NK-92 (cell line): ENCODE data around the gene C6orf132.
"Not testable (repeated sequence)": the region's sequence is repeated elsewhere in the genome, so short reads cannot be mapped to it uniquely, and the experiment has no call there.

Experiments
- DNase-seq: peaks from one replicate; lab custom pipeline; 2025; ENCODE audit not compliant: unreplicated experiment; lab: John Stamatoyannopoulos, UW

The C6orf132 gene, protein sequence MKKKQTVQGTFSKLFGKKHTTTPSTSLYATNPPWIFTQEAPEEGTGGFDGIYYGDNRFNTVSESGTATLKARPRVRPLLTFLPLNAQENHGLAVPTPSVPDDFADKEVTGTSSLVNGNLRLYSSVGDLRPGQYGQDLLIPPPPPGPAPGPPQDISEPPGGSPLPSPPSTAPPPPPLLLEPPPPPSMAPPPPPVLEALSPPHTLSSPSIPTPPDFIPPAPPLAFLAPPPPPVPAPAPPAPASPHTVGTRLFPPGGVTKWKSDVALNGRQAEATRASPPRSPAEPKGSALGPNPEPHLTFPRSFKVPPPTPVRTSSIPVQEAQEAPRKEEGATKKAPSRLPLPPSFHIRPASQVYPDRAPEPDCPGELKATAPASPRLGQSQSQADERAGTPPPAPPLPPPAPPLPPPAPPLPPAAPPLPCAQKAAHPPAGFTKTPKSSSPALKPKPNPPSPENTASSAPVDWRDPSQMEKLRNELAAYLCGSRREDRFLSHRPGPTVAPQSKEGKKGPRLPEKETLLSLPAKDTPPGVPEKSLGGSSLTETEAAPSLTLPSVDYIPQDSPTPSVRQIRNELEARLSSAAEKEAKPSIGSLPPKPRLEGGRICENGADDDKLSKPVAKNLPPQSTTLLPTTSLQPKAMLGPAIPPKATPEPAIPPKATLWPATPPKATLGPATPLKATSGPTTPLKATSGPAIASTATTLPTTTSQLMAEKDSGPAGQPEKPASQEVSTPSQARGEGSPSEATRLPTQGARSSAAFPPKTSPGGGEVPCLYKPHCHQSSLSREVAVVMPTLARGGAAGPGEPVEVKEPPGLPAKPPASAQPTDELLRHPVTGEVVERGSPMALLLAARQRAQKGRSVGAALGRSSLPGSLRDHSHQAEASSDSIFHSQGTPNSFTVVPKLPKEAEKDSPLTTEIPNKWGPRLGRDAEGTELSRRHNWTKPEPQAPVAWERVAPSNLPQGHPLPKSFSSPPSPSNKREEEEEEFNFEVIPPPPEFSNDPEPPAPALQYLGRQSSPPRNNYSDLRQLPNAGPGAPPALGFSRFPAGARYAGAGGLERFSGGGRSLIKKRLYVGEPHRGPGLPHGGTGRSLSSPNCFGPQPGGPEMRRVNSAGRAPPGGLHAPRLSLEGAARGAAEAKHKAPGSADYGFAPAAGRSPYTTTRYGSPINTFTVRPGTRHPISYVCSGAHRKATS

DNA sequence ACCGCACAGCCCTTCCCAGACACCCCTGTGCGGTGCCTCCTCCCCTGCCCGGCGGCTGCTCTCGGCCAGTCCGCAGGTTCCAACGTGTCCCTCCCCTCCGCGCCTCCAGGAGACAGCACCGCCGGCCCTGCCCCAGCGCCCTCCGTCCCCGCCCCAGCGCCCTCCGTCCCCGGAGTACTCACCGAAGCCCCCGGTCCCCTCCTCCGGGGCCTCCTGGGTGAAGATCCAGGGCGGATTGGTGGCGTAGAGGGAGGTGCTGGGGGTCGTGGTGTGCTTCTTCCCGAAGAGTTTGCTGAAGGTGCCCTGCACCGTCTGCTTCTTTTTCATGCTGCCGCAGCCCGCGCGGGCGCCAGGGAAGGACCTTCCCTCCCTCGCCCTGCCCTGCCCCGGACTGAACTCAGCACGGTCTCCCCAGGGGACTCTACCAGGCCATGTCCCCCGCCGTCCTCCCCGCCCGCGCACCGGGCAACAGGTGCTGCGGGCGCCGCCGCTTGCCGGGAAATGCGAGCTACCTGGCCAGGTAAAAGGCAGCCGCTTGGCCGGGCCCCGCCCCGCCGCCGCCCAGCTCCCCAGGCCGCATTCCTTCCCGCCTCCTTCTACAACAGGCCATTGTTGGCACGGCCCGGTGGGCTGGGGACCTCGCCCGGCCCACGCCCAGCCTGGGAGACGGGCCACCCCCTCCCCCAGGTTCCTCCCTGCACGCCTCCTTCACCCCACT lies at the start of gene C6orf132:
Gene C6orf132 (minus strand): TSS at position 503 of the 718 bp plus-strand sequence. CDS start 176 bp downstream, at position 327.
- DNase-seq, result no peak

DNA sequence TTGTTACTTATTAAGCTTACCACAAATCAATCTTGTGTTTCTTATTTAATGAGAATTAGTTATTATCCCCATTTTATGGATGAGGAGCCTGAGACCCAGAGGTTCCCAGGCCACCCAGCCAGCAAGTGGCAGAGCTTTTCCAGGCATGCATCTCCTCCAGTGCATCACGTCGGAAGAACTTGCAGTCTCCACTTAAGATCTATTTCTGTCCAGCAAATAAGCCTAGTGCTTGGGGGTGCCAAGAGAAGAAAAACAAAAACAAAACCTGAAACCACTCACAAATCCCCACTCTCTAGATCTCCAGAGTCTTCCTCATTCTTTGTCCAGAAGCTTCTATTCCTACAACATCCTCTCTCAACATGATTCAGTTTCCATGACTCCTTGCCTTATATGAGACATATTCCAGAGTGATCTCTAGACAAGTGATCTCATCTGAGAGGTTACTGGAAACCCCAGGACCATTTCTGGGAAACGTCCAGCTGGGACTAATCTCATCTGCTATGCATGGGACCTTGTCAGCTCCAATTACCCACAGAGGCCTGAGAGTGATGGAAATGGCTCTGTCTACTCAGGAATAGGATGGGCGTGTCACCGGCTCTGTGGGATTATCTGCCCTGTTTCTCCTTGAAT lies 48.2 kb upstream of the C6orf132 start:
- DNase-seq, result no peak

DNA sequence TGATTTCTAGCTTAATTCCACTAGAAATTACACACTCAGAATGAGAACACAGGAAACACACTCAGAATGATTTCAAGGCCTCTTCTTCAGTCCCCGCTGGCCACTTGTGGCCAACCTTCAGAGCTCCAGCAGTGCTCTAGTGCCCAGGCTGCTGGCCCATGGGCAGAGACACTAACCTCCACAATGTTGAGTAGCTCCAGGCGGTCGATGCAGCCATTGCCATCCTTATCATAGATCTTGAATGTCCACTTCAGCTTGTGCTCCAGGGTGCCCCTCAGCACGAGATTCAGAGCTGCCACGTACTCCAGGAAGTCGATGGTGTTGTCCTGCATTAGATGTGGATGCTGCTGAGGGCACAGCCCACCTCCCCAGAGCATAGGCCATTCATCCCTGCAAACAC lies 46.0 kb upstream of the C6orf132 start:
- DNase-seq, result no peak

DNA sequence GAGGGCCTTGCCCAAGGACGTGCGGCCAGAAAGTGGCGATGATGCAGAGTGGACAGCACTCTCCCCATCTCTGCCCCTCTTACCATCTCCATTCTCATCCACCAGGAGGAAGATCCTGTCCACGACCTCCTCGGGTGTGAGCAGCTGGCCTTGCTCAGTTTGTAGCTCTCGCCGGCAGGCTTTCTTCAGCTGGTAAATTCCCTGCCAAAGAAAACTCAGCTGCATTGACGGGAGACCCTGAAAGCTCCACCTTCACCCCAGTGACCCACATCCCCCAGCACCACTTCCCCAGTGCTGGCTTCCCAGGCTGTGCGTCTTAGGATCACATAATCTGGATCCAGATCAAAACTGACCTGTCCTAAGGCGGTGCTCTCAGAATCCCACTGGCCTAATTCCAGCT lies 43.2 kb upstream of the C6orf132 start:
- no peak for DNase-seq

DNA sequence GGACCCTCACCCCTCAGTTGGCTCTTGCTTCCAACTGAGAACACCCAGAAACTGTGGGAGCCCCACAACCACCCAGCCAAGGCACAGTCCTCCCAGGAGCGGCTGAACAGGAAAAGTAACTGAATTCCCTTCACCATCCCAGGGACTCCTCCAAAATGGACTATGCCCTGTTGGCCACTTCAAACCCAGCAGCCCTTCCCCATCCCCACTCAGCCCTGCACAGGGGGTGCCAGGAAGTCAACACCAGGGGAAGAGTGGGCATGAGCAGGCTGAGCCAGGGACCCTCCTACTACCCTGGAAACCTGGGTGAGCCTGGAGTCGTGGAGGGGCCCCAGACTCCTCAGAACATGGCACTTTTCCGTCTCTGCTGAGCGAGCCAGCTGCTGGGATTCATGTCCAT lies 42.1 kb upstream of the C6orf132 start:
- no peak for DNase-seq

DNA sequence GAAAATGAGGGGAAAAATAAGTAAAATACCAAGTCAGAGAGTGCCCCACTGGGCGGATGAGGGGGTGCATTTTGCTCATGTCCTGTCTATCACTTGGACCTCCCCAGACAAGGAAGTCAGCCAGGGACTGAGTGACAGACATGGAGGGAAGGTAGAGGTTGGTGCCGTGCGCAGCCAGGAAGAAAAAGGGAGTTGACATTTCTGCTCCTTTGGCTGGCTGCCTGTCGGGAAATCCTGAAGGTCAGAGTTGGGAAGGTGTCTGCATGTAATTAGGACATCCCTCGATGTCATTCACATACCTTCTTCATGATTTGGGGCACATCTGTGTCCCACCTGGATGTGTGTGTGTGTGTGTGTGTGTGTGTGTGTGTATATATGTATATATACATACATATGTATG lies 39.7 kb upstream of the C6orf132 start:
- no peak for DNase-seq

DNA sequence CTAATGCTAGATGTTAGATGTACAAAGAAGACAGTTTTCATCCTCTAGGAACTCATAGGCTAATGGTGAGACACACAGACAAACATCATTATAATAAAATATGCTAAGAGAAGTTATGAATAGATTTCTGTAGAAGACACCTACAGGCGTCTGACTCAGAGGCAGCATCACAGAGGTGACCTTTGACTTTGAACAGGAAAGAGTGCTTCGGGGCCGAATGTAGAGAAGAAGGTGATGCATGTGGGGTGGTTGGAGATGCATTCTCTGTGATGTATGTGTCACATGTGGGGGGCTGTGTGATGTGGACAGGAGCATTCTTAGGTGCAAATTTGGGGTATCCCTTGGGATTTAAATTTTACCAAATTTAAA lies 37.5 kb upstream of the C6orf132 start:
- no peak for DNase-seq

DNA sequence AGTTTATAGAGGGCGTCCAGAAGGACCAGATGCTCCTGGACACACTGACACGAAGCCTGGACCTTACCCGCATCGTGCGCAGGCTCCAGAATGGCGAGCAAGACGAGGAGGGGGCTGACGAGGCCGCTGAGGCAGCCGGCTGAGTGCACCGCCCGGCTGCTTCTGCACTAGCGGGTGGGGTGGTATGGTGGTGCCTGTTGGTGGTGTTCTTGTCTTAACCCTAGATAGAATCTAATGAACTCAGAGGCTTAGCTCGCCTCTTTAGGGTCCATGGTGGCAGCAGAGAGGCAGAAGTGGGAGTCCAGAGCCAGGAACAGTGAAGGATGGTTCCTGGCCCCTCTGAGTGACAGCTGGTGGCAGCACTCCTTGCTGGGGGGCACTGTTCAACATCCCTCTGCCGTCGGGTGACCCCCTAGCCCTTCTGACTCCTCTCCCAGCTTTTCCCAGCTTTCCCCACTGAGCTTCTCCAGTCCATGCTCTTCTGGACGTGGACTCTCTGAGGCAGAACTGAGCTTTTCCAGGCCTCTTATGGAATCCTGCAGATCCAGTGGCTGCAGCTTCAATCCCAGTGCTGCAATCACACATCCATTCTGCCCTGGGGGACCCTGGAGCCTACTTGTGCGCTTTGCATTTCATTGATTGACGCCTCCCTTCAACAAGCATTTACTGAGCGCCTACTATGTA lies 37.0 kb upstream of the C6orf132 start:
- no peak for DNase-seq

DNA sequence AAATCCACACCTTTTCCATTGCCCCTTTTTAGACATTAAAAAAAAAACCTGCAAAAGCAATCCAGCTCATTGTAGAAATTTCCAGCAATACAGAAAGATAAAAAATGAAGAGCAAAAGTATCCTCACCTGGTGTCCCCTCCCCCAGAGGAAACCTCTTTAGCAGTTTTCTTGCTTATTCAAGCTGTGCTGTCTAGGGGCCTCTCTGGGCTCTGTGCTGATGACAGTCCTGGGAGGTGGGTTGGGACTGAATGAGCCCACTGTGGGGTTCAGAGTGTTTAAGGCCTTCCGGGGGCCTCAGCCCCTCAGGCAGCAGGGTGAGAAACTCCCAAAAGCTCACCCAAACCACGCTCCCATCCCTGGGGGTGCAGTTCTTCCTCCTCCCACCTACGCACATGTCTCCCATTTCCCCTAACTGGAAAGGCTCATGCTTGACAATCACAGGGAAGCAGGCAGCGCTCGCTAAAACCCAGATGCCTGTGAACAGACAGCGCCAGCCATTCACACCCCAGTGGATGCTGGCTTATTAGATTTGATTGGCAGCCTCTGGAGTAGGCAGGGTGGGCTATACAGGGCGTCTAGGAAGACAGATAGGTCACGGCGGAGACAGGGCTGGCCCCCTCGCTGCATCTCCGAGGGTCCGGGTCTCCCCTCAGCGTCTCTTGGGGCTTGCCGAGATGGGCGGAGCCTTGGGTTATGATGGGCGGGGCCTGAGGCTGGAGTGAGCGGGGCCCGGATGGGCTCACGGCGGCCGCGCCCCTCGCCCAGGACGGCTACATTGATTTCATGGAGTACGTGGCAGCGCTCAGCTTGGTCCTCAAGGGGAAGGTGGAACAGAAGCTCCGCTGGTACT lies 35.3 kb upstream of the C6orf132 start:
- DNase-seq, result no peak

DNA sequence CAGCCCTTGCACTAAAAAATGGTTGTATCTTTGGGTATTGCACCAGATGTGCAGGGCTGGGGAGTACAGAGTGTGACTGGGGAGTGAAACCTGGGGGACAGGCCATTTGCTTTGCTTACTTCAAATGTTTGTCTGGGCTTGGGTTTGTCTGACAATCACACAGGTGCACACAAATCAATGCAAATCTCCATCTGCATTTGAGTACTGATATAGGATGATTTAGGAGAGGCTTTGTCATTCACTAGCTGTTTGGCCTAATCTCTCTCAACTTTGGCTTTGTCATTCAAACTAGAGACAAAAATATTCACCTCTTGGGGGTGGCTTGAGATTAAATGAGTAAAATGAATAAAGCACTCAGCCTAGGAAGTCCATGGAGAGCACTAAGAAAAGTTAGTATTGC lies 34.6 kb upstream of the C6orf132 start:
- no peak for DNase-seq

DNA sequence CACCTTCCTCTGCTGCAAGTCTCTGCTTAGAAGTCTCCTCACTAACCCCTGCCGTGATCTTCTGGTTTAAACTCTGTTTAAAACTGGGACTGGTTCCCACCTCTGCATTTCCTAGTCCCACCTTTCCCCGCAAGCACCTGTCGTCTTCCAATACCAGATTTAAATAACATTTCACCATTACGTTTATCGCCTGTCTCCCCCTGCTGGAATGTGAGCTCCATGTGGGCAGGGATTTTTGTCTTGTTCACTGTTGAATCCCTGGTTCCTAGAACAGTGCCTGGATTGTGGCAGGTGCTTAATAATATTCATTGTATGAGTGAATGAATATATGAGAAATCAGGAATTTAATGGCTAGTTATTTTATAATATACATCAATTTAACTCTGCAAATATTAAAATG lies 33.4 kb upstream of the C6orf132 start:
- DNase-seq, result no peak

DNA sequence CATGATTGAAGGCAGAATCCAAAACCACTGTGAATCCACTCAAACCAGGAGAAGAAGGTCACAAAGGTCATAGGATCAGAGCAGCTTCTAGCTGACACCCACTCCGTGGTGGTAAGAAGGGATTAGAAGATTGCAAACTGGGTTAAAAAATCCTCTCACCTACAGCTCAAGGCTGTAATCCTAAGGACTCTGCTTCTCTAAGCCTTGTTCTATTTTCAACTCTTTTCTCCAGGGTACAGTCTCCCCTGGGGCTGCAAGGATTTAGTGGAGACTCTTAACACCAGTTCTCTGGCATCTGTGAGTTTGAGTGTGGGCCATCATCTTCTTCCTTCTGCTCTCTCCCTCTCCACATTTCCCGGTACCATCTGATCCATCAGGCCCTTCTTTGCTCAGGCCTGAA lies 30.7 kb upstream of the C6orf132 start, which contains the start of gene GUCA1A:
Gene GUCA1A (plus strand): TSS at position 264 of the 400 bp plus-strand sequence. CDS start 250 bp downstream, outside the sequence.
- DNase-seq, result no peak

DNA sequence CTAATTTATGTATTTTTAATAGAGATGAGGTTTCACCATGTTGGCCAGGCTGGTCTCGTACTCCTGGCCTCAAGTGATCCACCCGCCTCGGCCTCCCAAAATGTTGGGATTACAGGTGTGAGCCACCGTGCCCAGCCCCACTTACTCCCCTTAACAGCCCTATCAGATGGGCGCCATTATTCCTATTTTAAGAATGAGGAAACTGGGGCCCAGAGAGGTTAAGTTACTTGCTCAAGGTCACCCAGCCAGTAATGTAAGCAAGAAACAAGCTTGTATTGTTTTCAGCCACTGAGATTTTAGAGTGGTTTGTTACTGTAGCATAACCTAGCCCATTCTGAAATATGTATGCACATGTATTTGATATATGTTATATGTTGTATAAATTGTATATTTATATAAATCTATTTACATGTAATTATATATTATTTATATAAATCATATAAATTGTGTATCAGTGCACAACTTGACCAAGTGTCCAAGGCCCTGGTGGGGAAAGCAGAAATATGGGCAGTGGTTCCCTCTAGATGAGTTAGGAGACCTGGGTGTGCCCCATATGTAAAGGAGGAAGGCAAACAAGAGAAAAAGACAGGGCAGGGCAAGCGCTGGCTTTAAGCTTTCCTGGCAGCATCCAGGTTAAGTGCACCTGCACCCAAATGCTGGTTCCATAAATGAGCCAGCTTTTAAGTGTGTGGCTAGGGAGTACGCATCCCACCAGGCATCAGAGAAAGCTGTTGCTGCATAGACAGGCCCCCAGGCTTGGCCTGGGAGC lies 29.6 kb upstream of the C6orf132 start:
- no peak for DNase-seq

DNA sequence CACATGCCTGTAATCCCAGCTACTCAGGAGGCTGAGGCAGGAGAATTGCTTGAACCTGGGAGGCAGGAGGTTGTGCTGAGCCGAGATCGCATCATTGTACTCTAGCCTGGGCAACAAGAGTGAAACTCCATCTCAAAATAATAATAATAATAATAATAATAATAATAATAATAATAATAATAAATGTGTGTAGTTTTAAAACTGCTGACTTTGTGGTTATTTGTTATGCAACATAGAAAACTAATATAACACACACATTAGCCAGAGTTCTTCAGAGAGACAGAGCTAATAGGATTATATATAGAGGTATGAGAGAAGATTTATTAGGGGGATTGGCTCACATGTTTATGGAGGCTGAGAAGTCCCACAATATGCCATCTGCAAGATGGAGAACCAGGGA lies 27.4 kb upstream of the C6orf132 start:
- DNase-seq, result not testable (repeated sequence)

DNA sequence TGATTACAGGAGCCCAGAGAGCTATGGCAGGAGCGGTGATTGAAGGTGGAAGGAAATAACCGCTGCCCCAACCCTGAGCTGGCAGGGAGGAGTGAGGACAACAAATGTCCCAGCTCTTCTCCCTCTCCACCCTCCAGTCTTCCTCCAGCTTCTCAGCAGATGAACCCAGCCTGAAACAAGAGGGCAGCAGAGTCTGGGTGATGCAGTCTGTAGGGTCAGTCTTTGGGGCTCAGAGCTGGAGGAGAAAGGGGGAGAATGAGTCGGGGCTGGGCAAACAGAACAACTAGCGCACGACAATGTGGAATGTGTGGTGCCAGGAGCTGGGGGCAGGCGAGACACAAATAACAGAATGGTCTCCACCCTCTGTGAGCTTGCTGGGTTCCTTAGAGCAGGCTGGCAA lies 26.2 kb upstream of the C6orf132 start:
- DNase-seq, result no peak

DNA sequence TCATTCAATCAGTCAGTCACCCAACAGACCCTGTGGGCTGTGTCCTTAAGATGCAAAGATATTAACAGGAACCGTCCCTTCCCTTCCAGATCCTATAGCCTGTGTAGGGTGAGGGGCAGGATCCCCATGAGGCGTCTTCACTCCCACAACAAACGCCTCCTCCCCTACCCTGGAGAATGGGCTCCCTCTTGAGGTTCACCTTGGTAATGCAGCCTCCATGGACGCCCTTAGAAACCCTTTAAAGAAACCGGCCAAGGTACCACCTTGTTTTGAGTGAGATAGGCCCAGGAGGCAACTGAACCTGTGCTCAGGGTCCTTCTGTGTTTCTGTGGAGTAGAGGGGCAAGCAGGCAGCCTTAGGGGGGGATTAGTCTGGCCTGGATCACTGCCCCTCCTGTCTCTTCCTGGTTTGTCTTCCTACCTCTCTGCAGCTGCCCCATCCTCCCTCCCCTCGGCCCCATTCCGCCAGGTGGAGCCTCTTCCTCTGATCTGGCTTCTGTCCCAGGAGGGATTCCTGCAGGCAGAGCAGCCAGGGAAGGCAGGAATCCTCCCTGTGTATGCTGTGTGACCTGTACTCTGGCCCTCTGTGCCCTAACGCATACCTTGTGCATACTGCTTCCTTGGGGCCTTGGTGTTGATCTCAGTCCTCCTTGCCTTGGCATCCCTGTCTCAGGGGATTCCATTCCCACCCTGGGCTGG lies 24.2 kb upstream of the C6orf132 start:
- no peak for DNase-seq

DNA sequence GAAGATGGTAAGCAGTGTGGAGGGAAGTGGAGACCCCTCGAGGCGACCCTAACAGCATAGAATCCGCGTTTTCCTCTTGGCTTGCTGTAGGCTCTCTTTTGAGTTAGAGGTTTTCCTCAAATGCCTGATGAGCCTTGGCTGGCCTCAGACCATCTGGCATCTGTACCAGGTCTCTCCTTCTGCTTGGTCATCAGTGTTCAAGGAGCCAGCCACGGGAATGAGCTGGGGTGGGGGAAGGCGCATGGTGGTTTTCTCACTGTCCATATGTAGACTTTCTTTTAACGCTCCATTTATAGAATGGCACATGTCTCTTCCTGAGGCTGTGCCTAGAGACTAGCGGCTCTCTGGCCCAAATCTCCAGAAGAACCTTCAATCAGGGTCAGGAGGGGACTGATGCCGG lies 22.6 kb upstream of the C6orf132 start:
- DNase-seq, result no peak
